ENCODE results near the gene FAH.

- no peak for TF ChIP-seq CREB5 (CRISPR knock-in tag; IDR thresholded peaks at IDR 0.05; ENCODE audit: low read depth)
- no peak for TF ChIP-seq ZNF565 (CRISPR knock-in tag; conservative IDR thresholded peaks at IDR 0.05; ENCODE audit: low read depth)
- TF ChIP-seq CSDC2 (CRISPR knock-in tag; IDR thresholded peaks at IDR 0.05): no peak
- no peak for TF ChIP-seq PATZ1 (CRISPR knock-in tag; IDR thresholded peaks at IDR 0.05; ENCODE audit: borderline replicate concordance)
- TF ChIP-seq RARB (CRISPR knock-in tag; IDR thresholded peaks at IDR 0.05): no peak
- no peak for TF ChIP-seq SNAI2 (CRISPR knock-in tag; IDR thresholded peaks at IDR 0.05)
- no peak for TF ChIP-seq ZFP3 (CRISPR knock-in tag; IDR thresholded peaks at IDR 0.05)
- no peak for TF ChIP-seq OSR1 (CRISPR knock-in tag; IDR thresholded peaks at IDR 0.05)
- TF ChIP-seq ARNTL (CRISPR knock-in tag; IDR thresholded peaks at IDR 0.05; ENCODE audit: borderline replicate concordance, low read depth): no peak
- no peak for TF ChIP-seq POU6F1 (CRISPR knock-in tag; IDR thresholded peaks at IDR 0.05; ENCODE audit: borderline replicate concordance, low read depth)
Measured at GRCh38 chr15:80136854-80137253, 15.9 kb upstream of the FAH start.
